H9 (cell line): Measurements from ENCODE around the gene AKAP7. TPM values are rescaled to one million over a fixed set of nuclear protein-coding genes. Genes with fewer than 3 reads are reported as not detected.

Source experiments
- DNase-seq: peaks from one replicate; pipeline ENCODE4 v3.0.0-alpha.2; 2017
- H2AFZ ChIP-seq: one replicate; pipeline ENCODE4 v1.6.1; 2013; ENCODE audit warnings: mild to moderate bottlenecking, low read length, control low read depth, moderate library complexity
- H2AK5ac ChIP-seq: 2 replicates; pipeline ENCODE4 v1.6.1; 2013; ENCODE audit warnings: low read length, control low read depth, mixed read lengths; ENCODE audit not compliant: insufficient read length
- H2BK120ac ChIP-seq: one replicate; pipeline ENCODE4 v1.6.1; 2013; ENCODE audit warnings: low read depth, mild to moderate bottlenecking, low read length, control low read depth, inconsistent platforms; ENCODE audit not compliant: poor library complexity, severe bottlenecking
- H2BK12ac ChIP-seq: 2 replicates; pipeline ENCODE4 v1.6.1; 2013; ENCODE audit warnings: low read length, control low read depth, mixed read lengths, low read depth; ENCODE audit not compliant: insufficient read length
- H2BK15ac ChIP-seq: 2 replicates; pipeline ENCODE4 v1.6.1; 2013; ENCODE audit warnings: low read depth, low read length, control low read depth
- H2BK20ac ChIP-seq: one replicate; pipeline ENCODE4 v1.6.1; 2013; ENCODE audit warnings: low read depth, mild to moderate bottlenecking, low read length, control low read depth, inconsistent platforms; ENCODE audit not compliant: poor library complexity, severe bottlenecking
- H2BK5ac ChIP-seq: 2 replicates; pipeline ENCODE4 v1.6.1; 2013; ENCODE audit warnings: low read length, control low read depth, mixed read lengths; ENCODE audit not compliant: insufficient read length
- H3K14ac ChIP-seq: 2 replicates; pipeline ENCODE4 v1.6.1; 2013; ENCODE audit warnings: low read length, control low read depth; ENCODE audit not compliant: insufficient read depth
- H3K18ac ChIP-seq: 2 replicates; pipeline ENCODE4 v1.6.1; 2013; ENCODE audit warnings: low read depth, mild to moderate bottlenecking, mixed read lengths, low read length, control low read depth; ENCODE audit not compliant: insufficient read length
- H3K23ac ChIP-seq: 2 replicates; pipeline ENCODE4 v1.6.1; 2013; ENCODE audit warnings: low read length, control low read depth, mixed read lengths, low read depth; ENCODE audit not compliant: insufficient read length
- H3K23me2 ChIP-seq: 2 replicates; pipeline ENCODE4 v1.6.1; 2013; ENCODE audit warnings: low read depth, mild to moderate bottlenecking, mixed read lengths, low read length, control low read depth; ENCODE audit not compliant: insufficient read length, poor library complexity, severe bottlenecking
- H3K27ac ChIP-seq: 2 replicates; pipeline ENCODE4 v1.5.1; 2013; ENCODE audit warnings: low read length, control low read depth, mixed read lengths, low read depth; ENCODE audit not compliant: insufficient read length
- H3K27me3 ChIP-seq: 2 replicates; pipeline ENCODE4 v1.6.1; 2013; ENCODE audit warnings: low read length, control low read depth, inconsistent platforms; ENCODE audit not compliant: insufficient read depth
- H3K4ac ChIP-seq: 2 replicates; pipeline ENCODE4 v1.6.1; 2013; ENCODE audit warnings: low read depth, mild to moderate bottlenecking, control low read depth, inconsistent platforms, low read length, moderate library complexity
- H3K4me1 ChIP-seq: 2 replicates; pipeline ENCODE4 v1.6.1; 2013; ENCODE audit warnings: low read length, control low read depth, inconsistent platforms; ENCODE audit not compliant: insufficient read depth
- H3K4me2 ChIP-seq: 2 replicates; pipeline ENCODE4 v1.6.1; 2013; ENCODE audit warnings: low read length, control low read depth, mixed read lengths; ENCODE audit not compliant: insufficient read length, insufficient read depth
- H3K56ac ChIP-seq: 2 replicates; pipeline ENCODE4 v1.6.1; 2013; ENCODE audit warnings: low read depth, mild to moderate bottlenecking, mixed read lengths, low read length, control low read depth; ENCODE audit not compliant: insufficient read length
- H3K79me1 ChIP-seq: 2 replicates; pipeline ENCODE4 v1.6.1; 2013; ENCODE audit warnings: low read depth, mild to moderate bottlenecking, moderate library complexity, low read length, control low read depth, inconsistent platforms; ENCODE audit not compliant: insufficient read depth, poor library complexity, severe bottlenecking
- H3K79me2 ChIP-seq: 2 replicates; pipeline ENCODE4 v1.6.1; 2013; ENCODE audit warnings: low read length, control low read depth, inconsistent platforms; ENCODE audit not compliant: insufficient read depth
- H3K9ac ChIP-seq: 2 replicates; pipeline ENCODE4 v1.6.1; 2013; ENCODE audit warnings: low read length, control low read depth, mixed read lengths; ENCODE audit not compliant: insufficient read length; ENCODE audit errors: extremely low read depth
- H3K9me3 ChIP-seq: one replicate; pipeline ENCODE4 v1.6.1; 2013; ENCODE audit warnings: low read depth, low read length, inconsistent platforms; ENCODE audit not compliant: control insufficient read depth
- H3T11ph ChIP-seq: one replicate; pipeline ENCODE4 v1.6.1; 2013; ENCODE audit warnings: mild to moderate bottlenecking, low read length, control low read depth, inconsistent platforms
- H4K20me1 ChIP-seq: one replicate; pipeline ENCODE4 v1.6.1; 2013; ENCODE audit not compliant: control insufficient read depth, insufficient read length, insufficient read depth
- H4K5ac ChIP-seq: 2 replicates; pipeline ENCODE4 v1.6.1; 2013; ENCODE audit warnings: low read depth, mild to moderate bottlenecking, mixed read lengths, low read length, control low read depth; ENCODE audit not compliant: insufficient read length
- H4K8ac ChIP-seq: replicated peaks from 2 replicates; pipeline ENCODE4 v1.6.1; 2013; ENCODE audit warnings: low read length, control low read depth, mixed read lengths, low read depth; ENCODE audit not compliant: insufficient read length
- H4K91ac ChIP-seq: 2 replicates; pipeline ENCODE4 v1.6.1; 2013; ENCODE audit warnings: low read depth, mild to moderate bottlenecking, moderate library complexity, mixed read lengths, low read length, control low read depth; ENCODE audit not compliant: insufficient read length
- H3K27ac Mint-ChIP-seq, 3 experiments: 2 replicates in 2 of 3; 3 replicates in 1 of 3; pipeline ENCODE4 v1.8.0; 2020 to 2021; ENCODE audit warnings: mixed read lengths in 3 of 3, mild to moderate bottlenecking in 1 of 3, moderate library complexity in 1 of 3
- H3K27me3 Mint-ChIP-seq: 2 replicates; pipeline ENCODE4 v1.8.0; 2021; ENCODE audit warnings: low read depth, mild to moderate bottlenecking, moderate library complexity, mixed read lengths
- H3K36me3 Mint-ChIP-seq, 3 experiments: 2 replicates in 2 of 3; 3 replicates in 1 of 3; pipeline ENCODE4 v1.8.0; 2020 to 2021; ENCODE audit warnings: low read depth in 3 of 3, mixed read lengths in 3 of 3; ENCODE audit not compliant: insufficient read depth in 1 of 3
- H3K4me1 Mint-ChIP-seq, 2 experiments: 2 replicates each; pipeline ENCODE4 v1.8.0; 2020; ENCODE audit warnings: mixed read lengths in 2 of 2
- H3K4me3 Mint-ChIP-seq, 2 experiments: 2 replicates in 1 of 2; 3 replicates in 1 of 2; pipeline ENCODE4 v1.8.0; 2020 to 2021; ENCODE audit warnings: mild to moderate bottlenecking in 2 of 2, mixed read lengths in 2 of 2, moderate library complexity in 1 of 2
- H3K9me3 Mint-ChIP-seq, 2 experiments: 2 replicates in 1 of 2; 3 replicates in 1 of 2; pipeline ENCODE4 v1.8.0; 2020; ENCODE audit warnings: mild to moderate bottlenecking in 2 of 2, mixed read lengths in 2 of 2, moderate library complexity in 1 of 2
- WGBS: extraction: QIAGEN DNeasy Blood & Tissue Kit; methylation state at CpG from one replicate; pipeline ENCODE4 v1.1.7; 2013; ENCODE audit warnings: missing lambda C conversion rate, low lambda C conversion rate, mixed read lengths; ENCODE audit not compliant: insufficient read length; ENCODE audit errors: extremely low coverage; 5-methylcytosine and 5-hydroxymethylcytosine counted together
- total RNA-seq: library from RNA; stranded (reverse); gene quantifications from 2 replicates; pipeline ENCODE4 v1.2.1, GENCODE V29; 2021
- TF ChIP-seq, protein P1 (sequence below): fragments of 200-600 bp; sonication (generic); conservative IDR thresholded peaks from 3 replicates; pipeline ENCODE4 v1.8.0; 2021; ENCODE audit warnings: antibody characterized with exemption, mild to moderate bottlenecking

AKAP7 gene
- total RNA-seq, 1 experiment from 2014 or later: 9.8 TPM

DNA sequence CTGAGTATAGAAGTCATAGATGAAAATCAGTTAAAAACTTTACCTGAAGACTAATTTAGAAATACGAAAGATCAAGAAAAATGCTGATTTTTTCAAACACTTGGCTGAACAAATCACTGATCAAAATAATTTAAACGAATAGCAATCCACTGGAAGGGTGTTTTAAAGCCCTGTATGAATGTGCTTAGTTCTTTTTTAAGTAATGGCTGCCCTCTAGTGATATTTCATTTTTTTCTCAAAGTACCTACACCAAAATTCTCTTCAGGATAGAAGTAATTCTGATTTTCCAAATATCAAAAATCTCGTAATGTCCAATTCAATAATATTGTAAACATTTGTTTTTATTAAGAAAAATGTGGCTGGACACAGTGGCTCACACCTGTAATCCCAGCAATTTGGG lies 32.5 kb downstream of the AKAP7 start:
- Mint-ChIP-seq H3K36me3 (peaks cover 0 to 9% (median 0%) of the 10 kb centered on the region in 3 experiments; a peak in 1 of 7 replicates), H3K9me3 (no peaks in the 10 kb centered on the region), H3K27me3 (no peaks in the 10 kb centered on the region), H3K27ac (no peak overlapping the region), H3K4me1 (peaks cover 12 to 18% of the 10 kb centered on the region in 2 experiments), H3K4me3 (no peak overlapping the region)
- no peak for DNase-seq
- Histone ChIP-seq H3K4me2 (no peak overlapping the region), H3K23me2 (peaks cover 2% of the 10 kb centered on the region), H2BK120ac (no peak overlapping the region), H3K9ac (no peak overlapping the region), H2BK5ac (no peak overlapping the region), H3T11ph (no peak overlapping the region), H3K79me2 (no peaks in the 10 kb centered on the region; the same call in 1 of the 2 replicates), H2AK5ac (no peak overlapping the region), H3K56ac (no peak overlapping the region), H4K20me1 (no peaks in the 10 kb centered on the region), H2AFZ (no peak overlapping the region), H3K4me1 (peaks cover 7% of the 10 kb centered on the region; the same call in 1 of the 2 replicates), H2BK12ac (no peak overlapping the region), H2BK15ac (no peak overlapping the region), H3K23ac (no peak overlapping the region), H3K27me3 (no peaks in the 10 kb centered on the region), H4K8ac (no peak overlapping the region), H3K79me1 (no peaks in the 10 kb centered on the region), H3K9me3 (no peaks in the 10 kb centered on the region), H3K14ac (no peak overlapping the region), H4K91ac (no peak overlapping the region), H4K5ac (no peak overlapping the region), H3K27ac (no peak overlapping the region), H2BK20ac (no peak overlapping the region), H3K18ac (no peak overlapping the region), H3K4ac (no peak overlapping the region)
- TF ChIP-seq, protein P1, sequence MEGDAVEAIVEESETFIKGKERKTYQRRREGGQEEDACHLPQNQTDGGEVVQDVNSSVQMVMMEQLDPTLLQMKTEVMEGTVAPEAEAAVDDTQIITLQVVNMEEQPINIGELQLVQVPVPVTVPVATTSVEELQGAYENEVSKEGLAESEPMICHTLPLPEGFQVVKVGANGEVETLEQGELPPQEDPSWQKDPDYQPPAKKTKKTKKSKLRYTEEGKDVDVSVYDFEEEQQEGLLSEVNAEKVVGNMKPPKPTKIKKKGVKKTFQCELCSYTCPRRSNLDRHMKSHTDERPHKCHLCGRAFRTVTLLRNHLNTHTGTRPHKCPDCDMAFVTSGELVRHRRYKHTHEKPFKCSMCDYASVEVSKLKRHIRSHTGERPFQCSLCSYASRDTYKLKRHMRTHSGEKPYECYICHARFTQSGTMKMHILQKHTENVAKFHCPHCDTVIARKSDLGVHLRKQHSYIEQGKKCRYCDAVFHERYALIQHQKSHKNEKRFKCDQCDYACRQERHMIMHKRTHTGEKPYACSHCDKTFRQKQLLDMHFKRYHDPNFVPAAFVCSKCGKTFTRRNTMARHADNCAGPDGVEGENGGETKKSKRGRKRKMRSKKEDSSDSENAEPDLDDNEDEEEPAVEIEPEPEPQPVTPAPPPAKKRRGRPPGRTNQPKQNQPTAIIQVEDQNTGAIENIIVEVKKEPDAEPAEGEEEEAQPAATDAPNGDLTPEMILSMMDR: peak; percentile 25; the same call in 1 of the 3 replicates
- WGBS: no CpG with 5 or more reads among the region's 3 CpGs
